ENCODE measurements around the gene APCDD1.

DNA sequence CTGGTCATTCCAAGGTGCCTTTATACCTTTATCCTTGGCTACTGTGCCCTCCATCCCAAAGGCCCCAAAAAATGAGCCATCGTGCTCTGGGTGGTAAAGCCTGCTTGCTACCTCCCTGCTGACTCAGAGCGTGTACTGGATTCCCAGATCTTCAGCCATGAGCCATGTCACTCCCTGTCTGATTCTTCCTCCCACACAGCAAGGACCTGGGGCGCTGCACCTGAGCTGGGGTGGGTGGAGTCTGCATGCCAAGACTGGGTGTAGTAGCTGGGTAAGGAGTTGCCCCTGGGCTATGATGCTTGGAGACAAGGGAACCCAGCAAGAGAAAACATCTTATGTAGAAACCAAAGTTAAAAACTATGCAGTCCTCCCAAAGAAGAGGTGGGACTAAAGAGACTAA lies 37.2 kb upstream of the APCDD1 start:
- TF ChIP-seq, protein P1, sequence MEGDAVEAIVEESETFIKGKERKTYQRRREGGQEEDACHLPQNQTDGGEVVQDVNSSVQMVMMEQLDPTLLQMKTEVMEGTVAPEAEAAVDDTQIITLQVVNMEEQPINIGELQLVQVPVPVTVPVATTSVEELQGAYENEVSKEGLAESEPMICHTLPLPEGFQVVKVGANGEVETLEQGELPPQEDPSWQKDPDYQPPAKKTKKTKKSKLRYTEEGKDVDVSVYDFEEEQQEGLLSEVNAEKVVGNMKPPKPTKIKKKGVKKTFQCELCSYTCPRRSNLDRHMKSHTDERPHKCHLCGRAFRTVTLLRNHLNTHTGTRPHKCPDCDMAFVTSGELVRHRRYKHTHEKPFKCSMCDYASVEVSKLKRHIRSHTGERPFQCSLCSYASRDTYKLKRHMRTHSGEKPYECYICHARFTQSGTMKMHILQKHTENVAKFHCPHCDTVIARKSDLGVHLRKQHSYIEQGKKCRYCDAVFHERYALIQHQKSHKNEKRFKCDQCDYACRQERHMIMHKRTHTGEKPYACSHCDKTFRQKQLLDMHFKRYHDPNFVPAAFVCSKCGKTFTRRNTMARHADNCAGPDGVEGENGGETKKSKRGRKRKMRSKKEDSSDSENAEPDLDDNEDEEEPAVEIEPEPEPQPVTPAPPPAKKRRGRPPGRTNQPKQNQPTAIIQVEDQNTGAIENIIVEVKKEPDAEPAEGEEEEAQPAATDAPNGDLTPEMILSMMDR (IDR thresholded peaks at IDR 0.05) = no peak
- TF ChIP-seq EZH2 (IDR thresholded peaks at IDR 0.05) = no peak
- no peak for TF ChIP-seq EZH2phosphoT487 (IDR thresholded peaks at IDR 0.05)

Data from neural progenitor cell (in vitro differentiated cells).